IMR-90 (cell line): Measurements from ENCODE around the gene AOPEP.

Source experiments
- BHLHE40 ChIP-seq: fragments of 150-350 bp; IDR thresholded peaks from 2 replicates; pipeline ENCODE4 v1.6.1; 2016; ENCODE audit warnings: mild to moderate bottlenecking, low read depth, low read length
- MXI1 ChIP-seq: IDR thresholded peaks from 2 replicates; pipeline ENCODE4 v1.6.1; 2012; ENCODE audit warnings: low read depth, mild to moderate bottlenecking, low read length, moderate library complexity, borderline replicate concordance

DNA sequence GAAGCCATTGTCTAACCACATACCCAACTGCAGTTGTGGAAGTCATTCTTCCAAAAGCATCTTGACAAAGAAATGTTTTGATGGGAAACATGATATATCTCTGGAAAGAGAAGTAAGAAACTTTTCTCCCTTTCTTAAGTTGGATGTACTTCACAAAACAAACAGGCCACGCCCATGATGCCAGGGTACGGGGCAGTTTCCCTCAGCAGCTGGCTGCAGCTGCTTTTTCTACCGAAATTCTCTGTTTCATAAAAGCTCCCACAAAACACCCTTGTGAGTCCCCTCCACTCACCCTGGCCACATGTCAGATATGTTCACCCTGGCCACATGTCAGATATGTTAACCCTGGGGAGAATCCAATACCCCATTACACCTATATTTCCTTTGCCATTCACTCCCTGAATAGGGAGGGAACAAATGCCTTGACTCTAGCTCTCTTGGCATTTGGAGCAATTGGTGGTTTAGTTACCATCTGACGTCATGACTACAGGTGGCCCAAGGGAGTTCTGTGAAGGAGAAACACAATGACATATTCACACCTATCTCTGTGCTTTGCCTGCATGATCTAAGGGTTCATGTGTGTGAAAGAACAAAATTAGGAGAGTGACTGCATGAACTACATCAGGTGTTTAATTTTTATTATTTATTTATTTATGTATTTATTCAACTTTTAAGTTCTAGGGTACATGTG, 103.0 kb downstream of the AOPEP start:
- TF ChIP-seq MXI1 (no peak), BHLHE40 (no peak)
